Heart left ventricle (tissue), 16 donors: ENCODE data around the gene SEC22A. TPM values are rescaled to one million over a fixed set of nuclear protein-coding genes. Genes with fewer than 3 reads are reported as not detected.
A peak's percentile ranks its signal among the peaks of the same experiment; 100 is the strongest.

Experiments
- ATAC-seq, 4 donors: fragments of 200-7000 bp; cut with Tn5 transposase; one replicate each; pipeline ENCODE4 v1.9.1; 2020 to 2022; ENCODE audit warnings: moderate library complexity in 4 of 4, mild to moderate bottlenecking in 3 of 4, moderate number of reproducible peaks in 1 of 4
- DNase-seq, 5 donors: peaks; one replicate each; pipeline ENCODE4 v3.0.0-alpha.2; 2020
- H3K27ac ChIP-seq, 12 donors: fragments of 200-600 bp; sonication (generic) in 4 of 12; one replicate each; pipeline versions ENCODE4 v1.5.0 to v1.8.0; 2016 to 2022; ENCODE audit warnings: mild to moderate bottlenecking in 2 of 12
- H3K27me3 ChIP-seq, 9 donors: fragments of 200-600 bp; sonication (generic) in 2 of 9; one replicate each; pipeline versions ENCODE4 v1.5.1 to v1.8.0; 2016 to 2022; ENCODE audit warnings: mild to moderate bottlenecking in 3 of 9
- H3K36me3 ChIP-seq, 9 donors: fragments of 200-600 bp; sonication (generic) in 2 of 9; one replicate each; pipeline versions ENCODE4 v1.5.0 to v1.8.0; 2018 to 2022; ENCODE audit warnings: mild to moderate bottlenecking in 2 of 9
- H3K4me1 ChIP-seq, 12 donors: fragments of 200-600 bp; sonication (generic) in 4 of 12; one replicate each; pipeline versions ENCODE4 v1.5.0 to v1.8.0; 2016 to 2022; ENCODE audit warnings: mild to moderate bottlenecking in 3 of 12
- H3K4me3 ChIP-seq, 12 donors: fragments of 200-600 bp; sonication (generic) in 4 of 12; one replicate each; pipeline versions ENCODE4 v1.5.0 to v1.8.0; 2017 to 2022; ENCODE audit warnings: mild to moderate bottlenecking in 9 of 12, moderate library complexity in 4 of 12
- H3K9me3 ChIP-seq, 12 donors: fragments of 200-600 bp; sonication (generic) in 4 of 12; one replicate each; pipeline versions ENCODE4 v1.5.0 to v1.8.0; 2016 to 2022; ENCODE audit warnings: mild to moderate bottlenecking in 1 of 12
- POLR2A ChIP-seq, 2 donors: fragments of 450-650 bp; IDR thresholded peaks; one replicate each; pipeline ENCODE4 v1.6.1; 2017; ENCODE audit warnings: antibody characterized with exemption in 2 of 2, mild to moderate bottlenecking in 2 of 2, moderate library complexity in 2 of 2
- WGBS, 4 donors: extraction: QIAGEN DNeasy Blood & Tissue Kit in 2 of 4; methylation state at CpG; one replicate each; pipeline versions ENCODE4 v1.1.5 to v1.1.7; 2013 to 2018; 5-methylcytosine and 5-hydroxymethylcytosine counted together
- intact Hi-C, 10 donors: fragments of 100-400 bp; cut with DNase I; formaldehyde crosslinking; loops; one replicate each; pipeline versions ENCODE4 v1.11.1 to v1.14.2; 2022
- polyA plus RNA-seq, 2 donors: library from polyadenylated mRNA; stranded (reverse); fragments of 200-250 nt; gene quantifications; one replicate each; pipeline ENCODE4 v1.2.3, GENCODE V29; 2013
- total RNA-seq, 9 donors: library from RNA; depleted of rRNA in 2 of 9; stranded (reverse); fragments of >200 nt in 2 of 9; fragmentation: NEBNext Ultra II Directional in 3 of 9; extraction: Animal tissue kit (Norgen Biotek cat#: 25700) in 3 of 9; gene quantifications; one replicate each; pipeline versions ENCODE4 v1.1.0 to v1.2.4, GENCODE V29; 2016 to 2023
- TF ChIP-seq, protein P1 (sequence below), 12 donors: fragments of 200-600 bp; sonication (generic) in 4 of 12; IDR thresholded peaks; one replicate each; pipeline versions ENCODE4 v1.5.0 to v1.8.0; 2018 to 2022; ENCODE audit warnings: antibody characterized with exemption in 12 of 12, mild to moderate bottlenecking in 5 of 12
- donor health status: ischemic (EF 13 %, LVEDD 7.1; RV severe dilation, severe dysfunction).
- donor health status: healthy with polysubstance abuse.
- donor health status: DM: no; HTN: yes; CAD: no.
- donor health status: DM: no; HTN: no; CAD: no.
- donor health status: ischemic (EF 25% LVEDD 6.9; RV normal size, moderate dysfunction).
- donor health status: ischemic (EF 25% LVEDD 5.7; RV mildly dilated, moderate dysfunction).
- donor health status: healthy.
- donor health status: DM: yes; HTN: yes; CAD: no.
- donor health status: ischemic (EF 35%, LVEDD 5.7; RV mildly dilated, moderate dysfunction).
- donor health status: nonischemic (EF 11% LVEDD 7.7; RV severe dilation, severe dysfunction).
- donor health status: DM: yes; HTN: yes; CAD: no.
- donor health status: PGD.
- donor health status: ischemic (EF 29% LVEDD 5.4; RV normal size, mild dysfunction).
- donor health status: nonischemic (EF 23%, LVEDD 6.1; RV moderate dilation, normal function).

Gene SEC22A
- total and polyA plus RNA-seq, 11 donors = 2.2 to 27.0 (median 10.0) TPM

DNA sequence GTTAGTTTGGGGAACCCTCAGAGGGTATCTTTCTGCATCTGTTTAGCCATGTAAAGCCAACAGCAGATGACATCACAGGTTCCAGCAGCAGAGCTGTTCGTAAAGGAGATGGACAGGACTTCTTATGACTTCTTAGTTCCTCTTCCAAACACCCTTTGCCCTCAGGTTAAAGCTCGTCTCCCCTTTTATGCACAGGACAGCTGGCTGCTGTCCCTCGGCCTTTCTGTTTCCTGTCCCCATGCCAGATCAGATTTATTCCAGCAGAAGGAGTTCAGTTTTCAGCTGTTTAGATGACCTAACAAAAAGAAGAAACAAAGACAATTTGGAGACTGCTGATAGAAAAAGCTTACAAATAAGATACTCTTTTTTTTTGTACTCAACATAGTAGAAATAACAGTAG lies 45.1 kb downstream of the SEC22A start:
- peaks cover 0 to 69% (median 41%) of the 10 kb centered on the region in 9 donors for H3K36me3 ChIP-seq
- H3K27me3 ChIP-seq = no peaks in the 10 kb centered on the region
- intact Hi-C loops = no loop called here
- peaks cover 0 to 40% (median 18%) of the 10 kb centered on the region in 12 donors for H3K4me1 ChIP-seq
- TF ChIP-seq, protein P1, sequence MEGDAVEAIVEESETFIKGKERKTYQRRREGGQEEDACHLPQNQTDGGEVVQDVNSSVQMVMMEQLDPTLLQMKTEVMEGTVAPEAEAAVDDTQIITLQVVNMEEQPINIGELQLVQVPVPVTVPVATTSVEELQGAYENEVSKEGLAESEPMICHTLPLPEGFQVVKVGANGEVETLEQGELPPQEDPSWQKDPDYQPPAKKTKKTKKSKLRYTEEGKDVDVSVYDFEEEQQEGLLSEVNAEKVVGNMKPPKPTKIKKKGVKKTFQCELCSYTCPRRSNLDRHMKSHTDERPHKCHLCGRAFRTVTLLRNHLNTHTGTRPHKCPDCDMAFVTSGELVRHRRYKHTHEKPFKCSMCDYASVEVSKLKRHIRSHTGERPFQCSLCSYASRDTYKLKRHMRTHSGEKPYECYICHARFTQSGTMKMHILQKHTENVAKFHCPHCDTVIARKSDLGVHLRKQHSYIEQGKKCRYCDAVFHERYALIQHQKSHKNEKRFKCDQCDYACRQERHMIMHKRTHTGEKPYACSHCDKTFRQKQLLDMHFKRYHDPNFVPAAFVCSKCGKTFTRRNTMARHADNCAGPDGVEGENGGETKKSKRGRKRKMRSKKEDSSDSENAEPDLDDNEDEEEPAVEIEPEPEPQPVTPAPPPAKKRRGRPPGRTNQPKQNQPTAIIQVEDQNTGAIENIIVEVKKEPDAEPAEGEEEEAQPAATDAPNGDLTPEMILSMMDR (IDR thresholded peaks at IDR 0.05) = no peak
- TF ChIP-seq POLR2A (IDR thresholded peaks at IDR 0.05) = no peak
- no peak overlapping the region for H3K4me3 ChIP-seq
- 5 to 18% (median 9%) methylated on average over 3 of the region's 3 CpGs for WGBS, 4 donors
- no peaks in the 10 kb centered on the region for H3K9me3 ChIP-seq
- ATAC-seq (no peak), DNase-seq (no peak)
- H3K27ac ChIP-seq = no peak overlapping the region

DNA sequence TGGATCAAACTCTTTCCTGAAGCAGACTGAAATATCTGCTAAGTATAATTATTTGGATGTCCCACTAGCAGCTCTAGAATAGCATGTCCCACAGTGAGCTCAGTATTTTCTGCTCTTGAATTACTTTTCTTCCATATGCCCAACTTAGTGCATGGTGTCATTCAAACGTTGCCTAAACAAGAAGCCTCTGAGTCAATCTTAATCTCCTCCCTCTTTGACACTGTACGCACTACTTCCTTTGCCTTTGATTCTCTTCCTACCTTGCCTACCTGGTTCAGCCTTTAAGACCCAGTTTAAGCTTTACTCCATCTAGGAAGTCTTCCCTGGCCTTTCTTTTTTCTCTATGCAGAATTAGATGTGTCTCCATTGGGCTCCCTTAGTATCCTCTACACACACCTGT lies 54.5 kb downstream of the SEC22A start:
- no peak overlapping the region for H3K4me3 ChIP-seq
- H3K4me1 ChIP-seq = peaks cover 0 to 12% (median 0%) of the 10 kb centered on the region in 12 donors
- DNase-seq (no peak), ATAC-seq (no peak)
- no peak overlapping the region for H3K27ac ChIP-seq
- H3K27me3 ChIP-seq = no peaks in the 10 kb centered on the region
- H3K9me3 ChIP-seq = no peaks in the 10 kb centered on the region
- intact Hi-C loops = loop anchor here (5.0 to 10.0 kb wide), 8 partner anchors 191 to 401 kb away; partner anchors contain the start of genes SEMA5B (in 6 of the 10) and PDIA5 (in 1 of the 10)
- WGBS, 4 donors = 69 to 83% (median 76%) methylated on average over 2 of the region's 2 CpGs
- TF ChIP-seq POLR2A (IDR thresholded peaks at IDR 0.05) = no peak
- TF ChIP-seq, protein P1 (IDR thresholded peaks at IDR 0.05) = no peak
- peaks cover 0 to 60% (median 16%) of the 10 kb centered on the region in 9 donors for H3K36me3 ChIP-seq

DNA sequence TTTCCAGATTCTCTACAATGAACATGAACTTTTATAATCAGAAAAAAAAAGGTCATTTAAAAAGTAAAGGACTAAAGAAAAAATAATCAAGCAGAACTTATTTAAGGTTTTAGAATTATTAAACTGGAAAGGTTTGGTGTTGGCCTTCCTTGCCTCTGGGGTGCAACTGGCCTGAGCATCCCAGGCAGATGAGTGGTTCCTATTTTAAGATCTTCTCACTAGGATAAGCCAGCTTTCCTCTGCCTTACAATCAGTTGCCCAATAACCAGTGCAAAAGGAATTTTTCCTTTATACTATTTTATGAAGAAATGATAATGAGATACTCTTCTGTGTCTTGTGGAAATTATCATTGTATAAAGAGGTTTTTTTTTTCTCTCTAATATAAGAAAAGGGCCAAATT lies 56.6 kb downstream of the SEC22A start:
- no peak for DNase-seq
- ATAC-seq = peak in 2 of 4 donors; percentile 42 to 52
- intact Hi-C loops = loop anchor here (2.0 to 10.0 kb wide), 9 partner anchors 194 to 404 kb away; partner anchors contain the start of genes SEMA5B (in 6 of the 10) and PDIA5 (in 1 of the 10)
- Histone ChIP-seq H3K27me3 (no peaks in the 10 kb centered on the region), H3K4me3 (no peak overlapping the region), H3K27ac (no peak overlapping the region), H3K36me3 (peaks cover 0 to 64% (median 22%) of the 10 kb centered on the region in 9 donors), H3K9me3 (no peaks in the 10 kb centered on the region), H3K4me1 (peaks cover 0 to 12% (median 0%) of the 10 kb centered on the region in 12 donors)
- TF ChIP-seq, protein P1 (IDR thresholded peaks at IDR 0.05) = no peak
- no peak for TF ChIP-seq POLR2A (IDR thresholded peaks at IDR 0.05)

DNA sequence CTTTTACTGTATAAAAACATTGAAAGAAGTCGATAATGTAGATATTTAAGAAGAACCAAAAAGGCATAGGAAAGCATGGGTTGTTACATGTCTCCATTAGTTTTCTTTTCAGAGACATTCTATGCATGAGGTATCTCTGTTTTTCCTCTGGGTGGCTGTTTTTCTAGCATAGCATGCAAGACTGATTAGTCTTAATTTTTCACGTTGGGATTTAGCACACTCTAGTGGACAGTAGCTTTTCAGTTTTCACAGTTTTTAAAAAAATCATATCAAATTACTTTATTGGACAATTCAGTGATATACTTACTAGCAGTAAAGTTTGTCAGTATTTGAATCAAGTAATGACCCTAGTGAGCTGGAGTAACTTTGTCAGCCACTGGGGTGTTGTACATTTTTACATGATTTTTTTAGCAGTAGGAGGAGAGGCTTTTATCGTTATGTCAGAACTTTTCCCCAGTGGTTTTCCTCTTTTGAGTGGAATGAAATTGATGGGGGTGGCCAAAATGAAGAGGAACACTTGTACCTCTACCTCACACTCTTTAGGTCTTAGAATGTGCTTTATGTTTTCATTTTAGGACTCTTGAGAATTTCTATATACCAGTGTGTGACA lies 57.2 kb downstream of the SEC22A start:
- ATAC-seq (peak in 3 of 4 donors; percentile 22 to 58 (median 56)), DNase-seq (no peak)
- Histone ChIP-seq H3K4me1 (peaks cover 0 to 12% (median 0%) of the 10 kb centered on the region in 12 donors), H3K9me3 (no peaks in the 10 kb centered on the region), H3K4me3 (no peak overlapping the region), H3K36me3 (peaks cover 0 to 64% (median 23%) of the 10 kb centered on the region in 9 donors), H3K27me3 (no peaks in the 10 kb centered on the region), H3K27ac (no peak overlapping the region)
- TF ChIP-seq, protein P1 (IDR thresholded peaks at IDR 0.05) = peak; percentile 33 to 73 (median 57)
- no peak for TF ChIP-seq POLR2A (IDR thresholded peaks at IDR 0.05)
- intact Hi-C loops = loop anchor here (2.0 to 10.0 kb wide), 9 partner anchors 194 to 404 kb away; partner anchors contain the start of genes SEMA5B (in 6 of the 10) and PDIA5 (in 1 of the 10)
- 39 to 45% (median 44%) methylated on average over 3 of the region's 3 CpGs for WGBS, 4 donors
